Measurements from ENCODE around the gene COPS2. TPM values are rescaled to one million over a fixed set of nuclear protein-coding genes. Genes with fewer than 3 reads are reported as not detected.

The COPS2 gene
- total and polyA plus RNA-seq, 2 of the 13 experiments (the other 11 are each of a cell fraction or from before 2014, with no cell fraction given) = 37.8 to 66.3 TPM

DNA sequence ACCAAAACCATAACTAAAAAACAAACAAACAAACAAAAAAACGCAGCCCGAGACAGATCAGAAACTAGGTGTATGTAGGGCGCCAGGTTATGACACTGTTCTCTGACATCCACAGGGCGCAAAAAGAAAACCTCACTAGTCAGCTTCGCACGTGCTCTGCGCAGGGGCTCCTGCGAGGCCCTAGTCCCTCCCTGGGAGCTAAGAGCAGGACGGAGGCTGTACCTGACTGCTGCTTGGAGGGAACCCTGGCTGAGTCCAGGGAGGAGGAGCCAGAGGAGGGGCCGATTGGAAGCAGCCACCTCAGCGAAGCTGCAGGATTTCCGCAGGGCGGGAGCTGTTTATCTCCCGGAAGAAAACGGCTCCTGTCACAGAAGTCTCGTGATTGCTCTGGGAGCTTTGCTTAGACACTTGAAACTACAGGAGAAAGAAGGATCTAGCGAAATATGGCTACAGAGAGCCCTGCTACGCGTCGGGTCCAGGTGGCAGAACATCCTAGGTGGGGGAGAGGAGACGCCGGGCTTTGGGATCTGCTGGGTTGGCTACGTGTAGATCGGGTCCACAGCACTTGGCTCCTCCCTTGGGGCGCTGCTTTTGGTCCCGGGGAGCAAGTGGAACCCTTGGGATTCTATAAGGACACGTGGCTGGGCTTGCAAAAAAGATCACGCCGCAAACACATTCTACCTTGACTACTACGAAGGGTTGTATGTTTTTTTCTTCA is 14.6 kb upstream of the COPS2 start, which contains the start of gene GALK2 (continued):
- TF ChIP-seq PRDM15 (CRISPR knock-in tag; IDR thresholded peaks at IDR 0.05) (no peak), GABPA (IDR thresholded peaks at IDR 0.05; ENCODE audit: low read depth, low read length) (no peak), GABPA (CRISPR knock-in tag; IDR thresholded peaks at IDR 0.05; ENCODE audit: low read depth) (peak; percentile 82), PAXIP1 (CRISPR knock-in tag; conservative IDR thresholded peaks at IDR 0.05) (peak; percentile 63), ZNF234 (CRISPR knock-in tag; conservative IDR thresholded peaks at IDR 0.05) (no peak), GATAD1 (CRISPR knock-in tag; IDR thresholded peaks at IDR 0.05) (peak; percentile 58; the same call in 1 of the 2 replicates), CBX1 (IDR thresholded peaks at IDR 0.05; ENCODE audit: low read depth) (no peak), PPARG (CRISPR knock-in tag; conservative IDR thresholded peaks at IDR 0.05) (no peak), MIER2 (CRISPR knock-in tag; IDR thresholded peaks at IDR 0.05) (0 out of 2 replicates have a peak, but pooled peaks have one; percentile 14), ZNF770 (CRISPR knock-in tag; IDR thresholded peaks at IDR 0.05) (peak; percentile 73), ZNF672 (CRISPR knock-in tag; IDR thresholded peaks at IDR 0.05) (no peak), ZNF530 (CRISPR knock-in tag; IDR thresholded peaks at IDR 0.05; ENCODE audit: low read depth) (no peak)
- TF ChIP-seq, protein P1, sequence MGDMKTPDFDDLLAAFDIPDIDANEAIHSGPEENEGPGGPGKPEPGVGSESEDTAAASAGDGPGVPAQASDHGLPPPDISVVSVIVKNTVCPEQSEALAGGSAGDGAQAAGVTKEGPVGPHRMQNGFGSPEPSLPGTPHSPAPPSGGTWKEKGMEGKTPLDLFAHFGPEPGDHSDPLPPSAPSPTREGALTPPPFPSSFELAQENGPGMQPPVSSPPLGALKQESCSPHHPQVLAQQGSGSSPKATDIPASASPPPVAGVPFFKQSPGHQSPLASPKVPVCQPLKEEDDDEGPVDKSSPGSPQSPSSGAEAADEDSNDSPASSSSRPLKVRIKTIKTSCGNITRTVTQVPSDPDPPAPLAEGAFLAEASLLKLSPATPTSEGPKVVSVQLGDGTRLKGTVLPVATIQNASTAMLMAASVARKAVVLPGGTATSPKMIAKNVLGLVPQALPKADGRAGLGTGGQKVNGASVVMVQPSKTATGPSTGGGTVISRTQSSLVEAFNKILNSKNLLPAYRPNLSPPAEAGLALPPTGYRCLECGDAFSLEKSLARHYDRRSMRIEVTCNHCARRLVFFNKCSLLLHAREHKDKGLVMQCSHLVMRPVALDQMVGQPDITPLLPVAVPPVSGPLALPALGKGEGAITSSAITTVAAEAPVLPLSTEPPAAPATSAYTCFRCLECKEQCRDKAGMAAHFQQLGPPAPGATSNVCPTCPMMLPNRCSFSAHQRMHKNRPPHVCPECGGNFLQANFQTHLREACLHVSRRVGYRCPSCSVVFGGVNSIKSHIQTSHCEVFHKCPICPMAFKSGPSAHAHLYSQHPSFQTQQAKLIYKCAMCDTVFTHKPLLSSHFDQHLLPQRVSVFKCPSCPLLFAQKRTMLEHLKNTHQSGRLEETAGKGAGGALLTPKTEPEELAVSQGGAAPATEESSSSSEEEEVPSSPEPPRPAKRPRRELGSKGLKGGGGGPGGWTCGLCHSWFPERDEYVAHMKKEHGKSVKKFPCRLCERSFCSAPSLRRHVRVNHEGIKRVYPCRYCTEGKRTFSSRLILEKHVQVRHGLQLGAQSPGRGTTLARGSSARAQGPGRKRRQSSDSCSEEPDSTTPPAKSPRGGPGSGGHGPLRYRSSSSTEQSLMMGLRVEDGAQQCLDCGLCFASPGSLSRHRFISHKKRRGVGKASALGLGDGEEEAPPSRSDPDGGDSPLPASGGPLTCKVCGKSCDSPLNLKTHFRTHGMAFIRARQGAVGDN (CRISPR knock-in tag; IDR thresholded peaks at IDR 0.05) = peak; percentile 98
- TF ChIP-seq, protein P2, sequence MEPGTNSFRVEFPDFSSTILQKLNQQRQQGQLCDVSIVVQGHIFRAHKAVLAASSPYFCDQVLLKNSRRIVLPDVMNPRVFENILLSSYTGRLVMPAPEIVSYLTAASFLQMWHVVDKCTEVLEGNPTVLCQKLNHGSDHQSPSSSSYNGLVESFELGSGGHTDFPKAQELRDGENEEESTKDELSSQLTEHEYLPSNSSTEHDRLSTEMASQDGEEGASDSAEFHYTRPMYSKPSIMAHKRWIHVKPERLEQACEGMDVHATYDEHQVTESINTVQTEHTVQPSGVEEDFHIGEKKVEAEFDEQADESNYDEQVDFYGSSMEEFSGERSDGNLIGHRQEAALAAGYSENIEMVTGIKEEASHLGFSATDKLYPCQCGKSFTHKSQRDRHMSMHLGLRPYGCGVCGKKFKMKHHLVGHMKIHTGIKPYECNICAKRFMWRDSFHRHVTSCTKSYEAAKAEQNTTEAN (CRISPR knock-in tag; conservative IDR thresholded peaks at IDR 0.05) = no peak; the same call in 1 of the 2 replicates

Data from HepG2 (cell line).